Osteocyte (in vitro differentiated cells): Measurements from ENCODE around the gene KIAA0232. TPM values are rescaled to one million over a fixed set of nuclear protein-coding genes. Genes with fewer than 3 reads are reported as not detected.
A peak's percentile ranks its signal among the peaks of the same experiment; 100 is the strongest.

Experiments
- DNase-seq: peaks from one replicate; pipeline ENCODE4 v3.0.0; 2021; ENCODE audit warnings: mixed read lengths; ENCODE audit not compliant: unreplicated experiment; ENCODE audit errors: extremely low spot score
- H3K27ac Mint-ChIP-seq: one replicate; pipeline ENCODE4 v1.8.0; 2021; ENCODE audit warnings: mild to moderate bottlenecking, mixed read lengths; ENCODE audit not compliant: unreplicated experiment
- H3K27me3 Mint-ChIP-seq: one replicate; pipeline ENCODE4 v1.8.0; 2021; ENCODE audit warnings: mixed read lengths; ENCODE audit not compliant: unreplicated experiment
- H3K36me3 Mint-ChIP-seq: one replicate; pipeline ENCODE4 v1.8.0; 2021; ENCODE audit warnings: mixed read lengths; ENCODE audit not compliant: unreplicated experiment
- H3K4me1 Mint-ChIP-seq: one replicate; pipeline ENCODE4 v1.8.0; 2021; ENCODE audit warnings: mixed read lengths; ENCODE audit not compliant: unreplicated experiment
- H3K4me3 Mint-ChIP-seq: one replicate; pipeline ENCODE4 v1.8.0; 2021; ENCODE audit warnings: mild to moderate bottlenecking, moderate library complexity, mixed read lengths; ENCODE audit not compliant: unreplicated experiment
- H3K9me3 Mint-ChIP-seq: one replicate; pipeline ENCODE4 v1.8.0; 2021; ENCODE audit warnings: mixed read lengths; ENCODE audit not compliant: unreplicated experiment
- CTCF ChIP-seq: fragments of 200-600 bp; sonication (generic); IDR thresholded peaks from 2 replicates; pipeline ENCODE4 v1.5.0; 2021; ENCODE audit warnings: antibody characterized with exemption, mild to moderate bottlenecking, moderate library complexity
- total RNA-seq: library from RNA; stranded (reverse); gene quantifications from 2 replicates; pipeline ENCODE4 v1.2.1, GENCODE V29; 2021

The KIAA0232 gene
- total RNA-seq, 1 donor from 2014 or later = 27.1 TPM

GRCh38 chr4:6769989-6770420 is 12.5 kb upstream of the KIAA0232 start:
- peaks cover 40% of the 10 kb centered on the region for H3K4me1 Mint-ChIP-seq
- peaks cover 9% of the 10 kb centered on the region for H3K27me3 Mint-ChIP-seq
- no peak overlapping the region for H3K4me3 Mint-ChIP-seq
- H3K9me3 Mint-ChIP-seq = no peaks in the 10 kb centered on the region
- no peak for TF ChIP-seq CTCF
- no peak for DNase-seq
- H3K27ac Mint-ChIP-seq = no peak overlapping the region
- no peaks in the 10 kb centered on the region for H3K36me3 Mint-ChIP-seq

- Mint-ChIP-seq H3K36me3 (no peaks in the 10 kb centered on the region), H3K27me3 (peaks cover 6% of the 10 kb centered on the region), H3K4me1 (peaks cover 40% of the 10 kb centered on the region), H3K4me3 (no peak overlapping the region), H3K9me3 (no peaks in the 10 kb centered on the region), H3K27ac (no peak overlapping the region)
- DNase-seq = no peak
- no peak for TF ChIP-seq CTCF
Observed at GRCh38 chr4:6770581-6771228, 11.8 kb upstream of the KIAA0232 start.

- no peaks in the 10 kb centered on the region for H3K9me3 Mint-ChIP-seq
- H3K4me1 Mint-ChIP-seq = peaks cover 40% of the 10 kb centered on the region
- TF ChIP-seq CTCF = no peak
- H3K27me3 Mint-ChIP-seq = peaks cover 2% of the 10 kb centered on the region
- no peak overlapping the region for H3K4me3 Mint-ChIP-seq
- DNase-seq = no peak
- no peaks in the 10 kb centered on the region for H3K36me3 Mint-ChIP-seq
- no peak overlapping the region for H3K27ac Mint-ChIP-seq
Observed at GRCh38 chr4:6771229-6771671, 11.3 kb upstream of the KIAA0232 start.

- peak; percentile 20 for TF ChIP-seq CTCF
- DNase-seq = no peak
Observed at GRCh38 chr4:6772223-6772928, 10.2 kb upstream of the KIAA0232 start.

GRCh38 chr4:6773106-6773505 is 9.4 kb upstream of the KIAA0232 start:
- DNase-seq = no peak
- peaks cover 10% of the 10 kb centered on the region for H3K27me3 Mint-ChIP-seq
- peak overlapping the region; percentile 83 for H3K27ac Mint-ChIP-seq
- no peak overlapping the region for H3K4me3 Mint-ChIP-seq
- H3K4me1 Mint-ChIP-seq = peaks cover 40% of the 10 kb centered on the region
- no peak for TF ChIP-seq CTCF
- H3K36me3 Mint-ChIP-seq = no peaks in the 10 kb centered on the region
- H3K9me3 Mint-ChIP-seq = no peaks in the 10 kb centered on the region

More at GRCh38 chr4:6772223-6772928, 10.2 kb upstream of the KIAA0232 start:
- Mint-ChIP-seq H3K9me3 (no peaks in the 10 kb centered on the region), H3K27me3 (peaks cover 6% of the 10 kb centered on the region), H3K4me3 (no peak overlapping the region), H3K36me3 (no peaks in the 10 kb centered on the region), H3K4me1 (peaks cover 39% of the 10 kb centered on the region), H3K27ac (peak overlapping the region; percentile 83)
